ENCODE measurements around the gene HELLS. TPM values are rescaled to one million over a fixed set of nuclear protein-coding genes. Genes with fewer than 3 reads are reported as not detected.

Gene HELLS
- 22.3 and 23.3 TPM in 2 replicates for total RNA-seq
- long read RNA-seq, transcript HELLS-202 (22 exons, 3,099 nt): major isoform, 11 of 33 reads
- long read RNA-seq, partial matches to known transcripts: 8 of 33 reads
- long read RNA-seq, other reads (novel, unspliced or antisense): 14 of 33 reads

- H3K27ac Mint-ChIP-seq (ENCODE audit: unreplicated experiment): peak within 1 kb of the TSS; percentile 94
- H3K4me3 Mint-ChIP-seq (ENCODE audit: unreplicated experiment): peak within 1 kb of the TSS; percentile 100
- peaks cover 23% of the 10 kb centered on the region for H3K4me1 Mint-ChIP-seq (ENCODE audit: unreplicated experiment)
- peak; percentile 94 for DNase-seq (ENCODE audit: extremely low spot score, unreplicated experiment)
- no peaks in the 10 kb centered on the region for H3K9me3 Mint-ChIP-seq (ENCODE audit: unreplicated experiment)
- TF ChIP-seq, protein P1, sequence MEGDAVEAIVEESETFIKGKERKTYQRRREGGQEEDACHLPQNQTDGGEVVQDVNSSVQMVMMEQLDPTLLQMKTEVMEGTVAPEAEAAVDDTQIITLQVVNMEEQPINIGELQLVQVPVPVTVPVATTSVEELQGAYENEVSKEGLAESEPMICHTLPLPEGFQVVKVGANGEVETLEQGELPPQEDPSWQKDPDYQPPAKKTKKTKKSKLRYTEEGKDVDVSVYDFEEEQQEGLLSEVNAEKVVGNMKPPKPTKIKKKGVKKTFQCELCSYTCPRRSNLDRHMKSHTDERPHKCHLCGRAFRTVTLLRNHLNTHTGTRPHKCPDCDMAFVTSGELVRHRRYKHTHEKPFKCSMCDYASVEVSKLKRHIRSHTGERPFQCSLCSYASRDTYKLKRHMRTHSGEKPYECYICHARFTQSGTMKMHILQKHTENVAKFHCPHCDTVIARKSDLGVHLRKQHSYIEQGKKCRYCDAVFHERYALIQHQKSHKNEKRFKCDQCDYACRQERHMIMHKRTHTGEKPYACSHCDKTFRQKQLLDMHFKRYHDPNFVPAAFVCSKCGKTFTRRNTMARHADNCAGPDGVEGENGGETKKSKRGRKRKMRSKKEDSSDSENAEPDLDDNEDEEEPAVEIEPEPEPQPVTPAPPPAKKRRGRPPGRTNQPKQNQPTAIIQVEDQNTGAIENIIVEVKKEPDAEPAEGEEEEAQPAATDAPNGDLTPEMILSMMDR (IDR thresholded peaks at IDR 0.05): no peak
- H3K27me3 Mint-ChIP-seq (ENCODE audit: unreplicated experiment): no peaks in the 10 kb centered on the region
- no peaks in the 10 kb centered on the region for H3K36me3 Mint-ChIP-seq (ENCODE audit: unreplicated experiment)
Measured at GRCh38 chr10:94545391-94546048, at the start of gene HELLS. Gene HELLS (plus strand): TSS chr10:94545788. CDS start chr10:94545922, 134 bp downstream.

DNA sequence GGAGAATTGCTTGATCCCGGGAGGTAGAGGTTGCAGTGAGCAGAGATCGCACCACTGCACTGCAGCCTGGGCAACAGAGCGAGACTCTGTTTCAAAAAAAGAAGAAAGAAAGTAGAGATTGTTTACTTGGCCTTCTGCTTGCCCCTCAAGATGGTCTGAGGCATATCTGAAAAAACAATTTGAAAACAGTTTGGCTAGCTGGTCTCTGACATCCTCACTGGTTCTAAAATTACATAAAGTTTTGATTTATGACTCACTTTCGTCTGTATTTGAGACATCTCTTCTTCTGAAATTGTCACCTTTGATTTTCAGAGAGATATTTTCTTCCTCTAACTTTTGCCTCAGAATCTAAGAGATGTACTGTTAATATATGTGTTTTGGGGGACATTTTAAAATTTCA is 49.6 kb upstream of the HELLS start:
- Mint-ChIP-seq H3K27ac (ENCODE audit: unreplicated experiment) (peak overlapping the region; percentile 84), H3K27me3 (ENCODE audit: unreplicated experiment) (no peaks in the 10 kb centered on the region), H3K9me3 (ENCODE audit: unreplicated experiment) (no peaks in the 10 kb centered on the region), H3K4me3 (ENCODE audit: unreplicated experiment) (peak overlapping the region; percentile 42), H3K4me1 (ENCODE audit: unreplicated experiment) (peaks cover 16% of the 10 kb centered on the region), H3K36me3 (ENCODE audit: unreplicated experiment) (peaks cover 5% of the 10 kb centered on the region)
- TF ChIP-seq, protein P1 (IDR thresholded peaks at IDR 0.05): no peak
- DNase-seq (ENCODE audit: extremely low spot score, unreplicated experiment): no peak

- Mint-ChIP-seq H3K27ac (ENCODE audit: unreplicated experiment) (peak overlapping the region; percentile 84), H3K9me3 (ENCODE audit: unreplicated experiment) (no peaks in the 10 kb centered on the region), H3K36me3 (ENCODE audit: unreplicated experiment) (peaks cover 5% of the 10 kb centered on the region), H3K4me1 (ENCODE audit: unreplicated experiment) (peaks cover 16% of the 10 kb centered on the region), H3K27me3 (ENCODE audit: unreplicated experiment) (no peaks in the 10 kb centered on the region), H3K4me3 (ENCODE audit: unreplicated experiment) (no peak overlapping the region)
- TF ChIP-seq, protein P1 (IDR thresholded peaks at IDR 0.05): no peak
- no peak for DNase-seq (ENCODE audit: extremely low spot score, unreplicated experiment)
Measured at GRCh38 chr10:94496646-94497045, 48.9 kb upstream of the HELLS start.

- Mint-ChIP-seq H3K27ac (ENCODE audit: unreplicated experiment) (no peak overlapping the region), H3K4me1 (ENCODE audit: unreplicated experiment) (peaks cover 16% of the 10 kb centered on the region), H3K27me3 (ENCODE audit: unreplicated experiment) (no peaks in the 10 kb centered on the region), H3K4me3 (ENCODE audit: unreplicated experiment) (no peak overlapping the region), H3K9me3 (ENCODE audit: unreplicated experiment) (no peaks in the 10 kb centered on the region), H3K36me3 (ENCODE audit: unreplicated experiment) (peaks cover 9% of the 10 kb centered on the region)
- TF ChIP-seq, protein P1 (IDR thresholded peaks at IDR 0.05): peak; percentile 57
- no peak for DNase-seq (ENCODE audit: extremely low spot score, unreplicated experiment)
Measured at GRCh38 chr10:94500063-94500462, 45.5 kb upstream of the HELLS start.
